ENCODE results near the gene PLCB2. TPM values are rescaled to one million over a fixed set of nuclear protein-coding genes. Genes with fewer than 3 reads are reported as not detected.

PLCB2 gene
- total and polyA plus RNA-seq, 9 of the 15 experiments (the other 6 are each of a cell fraction or from before 2014, with no cell fraction given), result 0.37 to 12.3 (median 8.0) TPM

DNA sequence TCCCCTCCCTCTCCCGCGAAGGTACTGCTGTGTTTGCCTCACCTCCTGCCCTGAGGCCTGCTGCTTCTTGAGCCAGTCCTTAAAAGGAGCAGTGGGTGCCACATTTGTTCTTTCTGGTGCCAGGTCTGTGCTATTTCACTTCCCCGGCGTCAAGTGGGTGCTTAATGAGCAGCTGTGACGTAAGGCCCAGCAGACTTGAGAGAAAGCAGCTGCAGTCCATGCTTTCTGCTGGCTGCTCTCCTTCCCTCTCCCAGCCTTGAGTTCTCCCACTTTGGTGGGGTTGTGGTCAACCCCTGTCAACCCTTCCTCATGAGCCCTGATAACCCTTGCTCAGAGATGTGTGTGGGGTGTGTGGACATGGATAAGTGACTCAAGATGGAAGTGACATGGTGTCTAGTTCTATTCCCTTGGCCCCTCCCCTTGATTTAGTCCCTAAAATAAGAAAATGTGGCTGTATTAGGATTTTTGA lies 22.7 kb upstream of the PLCB2 start (continued):
- TF ChIP-seq, protein P1, sequence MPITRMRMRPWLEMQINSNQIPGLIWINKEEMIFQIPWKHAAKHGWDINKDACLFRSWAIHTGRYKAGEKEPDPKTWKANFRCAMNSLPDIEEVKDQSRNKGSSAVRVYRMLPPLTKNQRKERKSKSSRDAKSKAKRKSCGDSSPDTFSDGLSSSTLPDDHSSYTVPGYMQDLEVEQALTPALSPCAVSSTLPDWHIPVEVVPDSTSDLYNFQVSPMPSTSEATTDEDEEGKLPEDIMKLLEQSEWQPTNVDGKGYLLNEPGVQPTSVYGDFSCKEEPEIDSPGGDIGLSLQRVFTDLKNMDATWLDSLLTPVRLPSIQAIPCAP (CRISPR knock-in tag; IDR thresholded peaks at IDR 0.05; ENCODE audit: borderline replicate concordance), result no peak
- TF ChIP-seq BACH1 (tag; IDR thresholded peaks at IDR 0.05) (no peak), SLC30A9 (CRISPR knock-in tag; IDR thresholded peaks at IDR 0.05) (no peak), CBX3 (IDR thresholded peaks at IDR 0.05; ENCODE audit: borderline replicate concordance in 1 of 2, low read length in 2 of 2) (peak in 1 of 2 experiments; percentile 34; a peak in 1 of 3 replicates), SOX6 (IDR thresholded peaks at IDR 0.05) (0 out of 2 replicates have a peak, but pooled peaks have one; percentile 33), DDX20 (tag; IDR thresholded peaks at IDR 0.05; ENCODE audit: low read depth) (no peak), TGIF2 (CRISPR knock-in tag; IDR thresholded peaks at IDR 0.05) (no peak), RB1 (IDR thresholded peaks at IDR 0.05; ENCODE audit: low read depth) (no peak), RBFOX2 (IDR thresholded peaks at IDR 0.05; ENCODE audit: low read depth, low read length) (no peak)
- TF ChIP-seq, protein P2, sequence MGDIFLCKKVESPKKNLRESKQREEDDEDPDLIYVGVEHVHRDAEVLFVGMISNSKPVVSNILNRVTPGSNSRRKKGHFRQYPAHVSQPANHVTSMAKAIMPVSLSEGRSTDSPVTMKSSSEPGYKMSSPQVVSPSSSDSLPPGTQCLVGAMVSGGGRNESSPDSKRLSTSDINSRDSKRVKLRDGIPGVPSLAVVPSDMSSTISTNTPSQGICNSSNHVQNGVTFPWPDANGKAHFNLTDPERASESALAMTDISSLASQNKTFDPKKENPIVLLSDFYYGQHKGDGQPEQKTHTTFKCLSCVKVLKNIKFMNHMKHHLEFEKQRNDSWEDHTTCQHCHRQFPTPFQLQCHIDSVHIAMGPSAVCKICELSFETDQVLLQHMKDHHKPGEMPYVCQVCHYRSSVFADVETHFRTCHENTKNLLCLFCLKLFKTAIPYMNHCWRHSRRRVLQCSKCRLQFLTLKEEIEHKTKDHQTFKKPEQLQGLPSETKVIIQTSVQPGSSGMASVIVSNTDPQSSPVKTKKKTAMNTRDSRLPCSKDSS (IDR thresholded peaks at IDR 0.05; ENCODE audit: low read depth, partially characterized antibody), result no peak
